ENCODE results near the gene RBMY1F.
"Not testable (repeated sequence)": the region's sequence is repeated elsewhere in the genome, so short reads cannot be mapped to it uniquely, and the experiment has no call there.

Gene RBMY1F

GRCh38 chrY:22182823-22183222 is at the start of gene RBMY1F:
RBMY1F (minus strand) TSS chrY:22182923; CDS start chrY:22180969, 1,954 bp downstream.
- not testable (repeated sequence) for DNase-seq (ENCODE audit: low spot score)

GRCh38 chrY:22151144-22151543 is 31.6 kb downstream of the RBMY1F start:
- not testable (repeated sequence) for DNase-seq (ENCODE audit: low spot score)

DNA sequence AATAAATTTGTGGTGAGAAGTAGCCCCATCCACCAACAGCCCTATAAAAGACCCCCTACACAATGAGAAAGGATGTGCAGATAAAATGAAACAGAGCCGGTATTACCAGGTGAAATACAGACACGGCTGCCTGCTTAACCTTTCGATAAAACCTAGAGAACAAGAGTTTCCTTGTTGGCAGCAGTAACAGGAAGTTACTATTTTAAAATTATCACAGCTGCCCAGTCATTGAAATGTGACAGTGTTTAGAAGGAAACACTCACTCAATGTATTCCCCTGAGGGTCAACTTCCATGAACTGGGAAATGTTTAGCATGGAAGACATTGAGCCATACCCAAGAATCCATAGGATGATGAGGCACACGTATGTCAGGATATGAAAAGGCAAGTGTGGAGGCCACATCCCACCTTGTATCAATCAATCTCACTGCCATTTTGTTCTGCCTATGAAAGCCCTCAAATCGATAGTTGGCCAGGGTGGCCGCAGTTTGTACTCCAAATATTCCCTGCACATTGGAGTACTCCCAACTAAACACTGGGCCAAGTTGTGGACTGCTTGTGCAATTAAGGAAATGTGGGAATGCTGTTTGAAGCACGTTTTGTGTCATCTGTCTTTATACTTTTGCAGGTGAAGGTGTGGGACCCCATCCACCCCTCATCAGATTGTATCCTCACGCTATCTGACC is 41.6 kb downstream of the RBMY1F start:
- DNase-seq (ENCODE audit: low spot score): not testable (repeated sequence)

GRCh38 chrY:22134719-22135118 is 48.0 kb downstream of the RBMY1F start:
- not testable (repeated sequence) for DNase-seq (ENCODE audit: low spot score)

GRCh38 chrY:22130494-22130893 is 52.2 kb downstream of the RBMY1F start:
- not testable (repeated sequence) for DNase-seq (ENCODE audit: low spot score)

Measured in CD4-positive, alpha-beta T cell treated with Interleukin-15 for 4 hours (primary cell).